ENCODE data around the gene LRRN4CL. TPM values are rescaled to one million over a fixed set of nuclear protein-coding genes. Genes with fewer than 3 reads are reported as not detected.

Gene LRRN4CL
- total and polyA plus RNA-seq, 9 of the 15 experiments (the other 6 are each of a cell fraction or from before 2014, with no cell fraction given) = 0.03 to 0.11 (median 0.05) TPM; not detected in 4

DNA sequence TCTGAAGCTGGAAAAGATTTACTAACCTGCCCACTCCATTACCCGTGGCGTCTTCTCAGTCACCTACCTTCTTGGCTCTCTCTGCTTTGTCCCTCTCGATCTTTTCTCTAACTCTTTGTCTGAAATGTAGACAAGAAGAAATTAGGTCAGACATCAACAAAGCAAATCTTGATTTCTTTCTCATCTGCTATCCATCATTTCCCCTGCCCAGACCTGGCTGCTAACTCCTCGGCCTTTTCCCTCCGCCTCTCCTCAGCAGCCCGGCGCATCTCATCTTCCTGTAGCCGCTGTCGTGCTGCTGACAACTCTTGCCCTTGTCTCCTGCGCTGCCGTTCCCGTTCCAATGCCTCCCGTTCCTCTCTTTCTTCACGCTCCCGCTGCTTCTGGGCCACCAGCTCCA lies 11.6 kb downstream of the LRRN4CL start:
- 20% methylated on average over 14 of the region's 15 CpGs for WGBS (ENCODE audit: insufficient coverage, low coverage, missing lambda C conversion rate)
- intact Hi-C loops (cut with micrococcal nuclease) (no loop called here), in situ Hi-C loops (cut with MboI) (no loop called here)
- FAIRE-seq (no peak), DNase-seq (ENCODE audit: extremely low read depth in 1 of 4, low spot score in 3 of 4) (no peak), ATAC-seq (no peak)
- Histone ChIP-seq H3K9me3 (replicated peaks; ENCODE audit: control insufficient read depth, insufficient read depth, low read depth, low read length) (no peaks in the 10 kb centered on the region), H3K79me2 (ENCODE audit: control insufficient read depth, insufficient read depth, low read length) (peaks cover 52% of the 10 kb centered on the region), H3K4me1 (replicated peaks in 1 of 2; ENCODE audit: control insufficient read depth in 2 of 2, insufficient read depth in 2 of 2, low read length in 2 of 2) (peaks cover 37 to 51% of the 10 kb centered on the region in 2 experiments; a peak in 4 of 5 replicates), H3K9me1 (ENCODE audit: control insufficient read depth, insufficient read depth, low read length) (no peaks in the 10 kb centered on the region), H3K4me3 (peak overlapping the region; percentile 81), H3K27me3 (ENCODE audit: control insufficient read depth in 2 of 2, insufficient read depth in 2 of 2, low read length in 2 of 2) (no peaks in the 10 kb centered on the region), H4K20me1 (replicated peaks; ENCODE audit: control insufficient read depth, insufficient read depth, low read length) (no peaks in the 10 kb centered on the region), H3K9ac (ENCODE audit: insufficient read depth in 1 of 2, low read depth in 2 of 2, low read length in 2 of 2) (peak overlapping the region; percentile 85 to 99), H2AFZ (ENCODE audit: low read depth, low read length) (no peak overlapping the region), H3K27ac (ENCODE audit: extremely low read depth, low read depth, low read length) (peak overlapping the region; percentile 80; the same call in 2 of the 3 replicates), H3K4me2 (ENCODE audit: insufficient read depth, low read length) (peak overlapping the region; percentile 83), H3K36me3 (ENCODE audit: control insufficient read depth, insufficient read depth, low read length) (peaks cover 50% of the 10 kb centered on the region)
- ChIA-PET CTCF (ENCODE audit: low intra/inter-chr PET ratio) (no interaction called here), POLR2A (interaction anchor here (0.6 to 5.4 kb wide), 7 partner anchors 11 to 179 kb away, joined by 3 to 57 read pairs (median 4); partner anchors contain the start of genes BSCL2, C11orf98, CSKMT and GNG3)
- BruUV-seq (replicated peaks) = no TSS peak
- TF ChIP-seq CXXC5 (CRISPR knock-in tag; IDR thresholded peaks at IDR 0.05) (no peak), SRSF7 (optimal IDR thresholded peaks at IDR 0.05; ENCODE audit: low read depth, low read length) (no peak), POLR2B (IDR thresholded peaks at IDR 0.05; ENCODE audit: low read depth, partially characterized antibody) (no peak), CCAR2 (IDR thresholded peaks at IDR 0.05; ENCODE audit: low read depth, low read length) (no peak), MBD2 (IDR thresholded peaks at IDR 0.05; ENCODE audit: borderline replicate concordance, low read depth) (no peak), THRA (IDR thresholded peaks at IDR 0.05) (no peak), RCOR1 (IDR thresholded peaks at IDR 0.05; ENCODE audit: borderline replicate concordance in 1 of 2, low read depth in 2 of 2, low read length in 2 of 2) (no peak), ZNF696 (CRISPR knock-in tag; conservative IDR thresholded peaks at IDR 0.05) (no peak), SMAD1 (IDR thresholded peaks at IDR 0.05; ENCODE audit: low read depth, low read length, partially characterized antibody) (no peak), PML (IDR thresholded peaks at IDR 0.05; ENCODE audit: low read length) (no peak), ZNF57 (CRISPR knock-in tag; IDR thresholded peaks at IDR 0.05) (no peak), ILK (tag; IDR thresholded peaks at IDR 0.05; ENCODE audit: borderline replicate concordance, low read depth) (no peak), NELFE (IDR thresholded peaks at IDR 0.05; ENCODE audit: insufficient read depth, insufficient read length) (no peak), CREB3L1 (IDR thresholded peaks at IDR 0.05; ENCODE audit: borderline replicate concordance, low read depth) (no peak), VEZF1 (CRISPR knock-in tag; IDR thresholded peaks at IDR 0.05) (no peak), NFXL1 (CRISPR knock-in tag; IDR thresholded peaks at IDR 0.05) (no peak)
- TF ChIP-seq, protein P1, sequence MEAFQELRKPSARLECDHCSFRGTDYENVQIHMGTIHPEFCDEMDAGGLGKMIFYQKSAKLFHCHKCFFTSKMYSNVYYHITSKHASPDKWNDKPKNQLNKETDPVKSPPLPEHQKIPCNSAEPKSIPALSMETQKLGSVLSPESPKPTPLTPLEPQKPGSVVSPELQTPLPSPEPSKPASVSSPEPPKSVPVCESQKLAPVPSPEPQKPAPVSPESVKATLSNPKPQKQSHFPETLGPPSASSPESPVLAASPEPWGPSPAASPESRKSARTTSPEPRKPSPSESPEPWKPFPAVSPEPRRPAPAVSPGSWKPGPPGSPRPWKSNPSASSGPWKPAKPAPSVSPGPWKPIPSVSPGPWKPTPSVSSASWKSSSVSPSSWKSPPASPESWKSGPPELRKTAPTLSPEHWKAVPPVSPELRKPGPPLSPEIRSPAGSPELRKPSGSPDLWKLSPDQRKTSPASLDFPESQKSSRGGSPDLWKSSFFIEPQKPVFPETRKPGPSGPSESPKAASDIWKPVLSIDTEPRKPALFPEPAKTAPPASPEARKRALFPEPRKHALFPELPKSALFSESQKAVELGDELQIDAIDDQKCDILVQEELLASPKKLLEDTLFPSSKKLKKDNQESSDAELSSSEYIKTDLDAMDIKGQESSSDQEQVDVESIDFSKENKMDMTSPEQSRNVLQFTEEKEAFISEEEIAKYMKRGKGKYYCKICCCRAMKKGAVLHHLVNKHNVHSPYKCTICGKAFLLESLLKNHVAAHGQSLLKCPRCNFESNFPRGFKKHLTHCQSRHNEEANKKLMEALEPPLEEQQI (IDR thresholded peaks at IDR 0.05) = no peak

All from K562 (cell line).